Stimulated activated effector memory CD8-positive, alpha-beta T cell treated with anti-CD3 and anti-CD28 coated beads, Interleukin-12 subunit alpha, Interleukin-12 subunit beta, amount 100 ng/mL, for 72 hours (primary cell): ENCODE data around the gene NOA1.
A peak's percentile ranks its signal among the peaks of the same experiment; 100 is the strongest.

Experiments used
- ATAC-seq: fragments of 150-1000 bp; cut with Tn5 transposase; 2 replicates; pipeline ENCODE4 v1.10.0; 2021
- DNase-seq, 2 donors: peaks; one replicate each; pipeline ENCODE4 v3.0.0; 2021 to 2022; ENCODE audit warnings: low spot score in 2 of 2
- H3K27ac Mint-ChIP-seq: one replicate; pipeline ENCODE4 v1.8.0; 2022; ENCODE audit warnings: mild to moderate bottlenecking, mixed read lengths
- H3K36me3 Mint-ChIP-seq: one replicate; pipeline ENCODE4 v1.8.0; 2022; ENCODE audit warnings: mild to moderate bottlenecking, mixed read lengths
- H3K4me1 Mint-ChIP-seq: one replicate; pipeline ENCODE4 v1.8.0; 2022; ENCODE audit warnings: mixed read lengths
- H3K4me3 Mint-ChIP-seq: one replicate; pipeline ENCODE4 v1.8.0; 2022; ENCODE audit warnings: mild to moderate bottlenecking, mixed read lengths
- H3K9me3 Mint-ChIP-seq: one replicate; pipeline ENCODE4 v1.8.0; 2022; ENCODE audit warnings: mixed read lengths

NOA1 gene

DNA sequence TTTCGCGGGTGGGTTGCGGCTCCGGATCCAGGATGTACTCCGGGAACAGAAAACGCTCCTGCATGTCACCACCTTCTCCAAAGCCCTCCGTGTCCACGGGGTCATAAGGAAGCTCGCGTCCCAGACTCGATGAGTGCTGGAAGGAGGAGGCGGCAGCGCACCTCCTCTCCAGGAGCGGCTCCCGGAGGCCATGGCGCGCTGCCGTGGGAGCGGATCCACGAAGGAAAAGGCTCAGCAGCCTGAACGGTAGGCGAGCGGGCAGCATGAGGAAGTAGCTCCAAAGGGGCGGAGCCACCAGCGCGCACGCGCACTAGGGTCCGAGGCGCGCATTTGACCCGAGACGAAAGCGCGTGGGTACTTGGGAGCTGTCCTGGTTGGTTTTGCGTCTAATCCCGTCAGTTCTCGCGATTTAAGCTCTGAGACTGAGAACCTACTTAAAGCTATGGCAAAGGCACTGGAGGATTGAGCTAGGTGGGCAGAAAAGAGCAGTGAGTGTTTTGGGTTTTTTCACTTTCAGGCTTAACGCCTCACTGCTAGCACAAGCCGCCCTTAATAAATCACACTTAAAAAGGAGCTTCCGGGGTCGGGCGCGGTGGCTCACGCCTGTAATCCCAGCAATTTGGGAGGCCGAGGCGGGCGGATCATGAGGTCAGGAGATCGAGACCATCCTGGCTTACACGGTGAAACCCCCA lies at the start of gene NOA1:
TSS of gene NOA1 (minus strand) at position 286 of the 692 bp plus-strand sequence. CDS start at position 265, 21 bp downstream.
- Mint-ChIP-seq H3K27ac (peak within 1 kb of the TSS; percentile 99), H3K4me3 (peak within 1 kb of the TSS; percentile 99), H3K36me3 (peaks cover 89% of the 10 kb centered on the region), H3K4me1 (peaks cover 52% of the 10 kb centered on the region), H3K9me3 (peaks cover 2% of the 10 kb centered on the region)
- DNase-seq (peak; percentile 98 to 99), ATAC-seq (peak; percentile 91)

GRCh38 chr4:57023104-57023503 lies 45.7 kb upstream of the NOA1 start:
- Mint-ChIP-seq H3K4me3 (no peak overlapping the region), H3K27ac (no peak overlapping the region), H3K9me3 (no peaks in the 10 kb centered on the region), H3K36me3 (peaks cover 100% of the 10 kb centered on the region), H3K4me1 (peaks cover 5% of the 10 kb centered on the region)
- no peak for ATAC-seq
- DNase-seq = no peak

GRCh38 chr4:57020467-57021101 lies 43.2 kb upstream of the NOA1 start:
- no peak overlapping the region for H3K4me3 Mint-ChIP-seq
- peak overlapping the region; percentile 60 for H3K27ac Mint-ChIP-seq
- no peaks in the 10 kb centered on the region for H3K9me3 Mint-ChIP-seq
- ATAC-seq (no peak), DNase-seq (no peak)
- peaks cover 100% of the 10 kb centered on the region for H3K36me3 Mint-ChIP-seq
- peaks cover 11% of the 10 kb centered on the region for H3K4me1 Mint-ChIP-seq

DNA sequence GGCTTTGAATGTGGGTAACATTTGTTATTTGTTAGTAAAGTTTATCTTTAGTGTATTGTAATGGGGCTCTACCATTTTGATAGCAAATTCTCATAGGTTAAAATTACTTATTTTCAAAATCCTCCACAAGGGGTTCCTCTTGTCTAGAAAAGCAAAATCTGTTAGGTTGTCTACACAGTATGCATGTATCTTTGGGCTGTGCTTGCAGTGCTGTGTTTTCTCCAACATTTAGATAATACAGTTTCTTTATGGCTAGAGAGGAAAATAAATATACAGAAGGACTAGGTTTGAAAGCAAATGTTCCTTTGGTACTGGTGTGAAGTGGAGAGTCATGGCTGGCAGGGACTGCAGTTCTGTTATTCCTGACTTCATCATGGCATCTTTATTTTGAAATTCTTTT lies 41.6 kb upstream of the NOA1 start:
- Mint-ChIP-seq H3K36me3 (peaks cover 100% of the 10 kb centered on the region), H3K4me3 (no peak overlapping the region)

DNA sequence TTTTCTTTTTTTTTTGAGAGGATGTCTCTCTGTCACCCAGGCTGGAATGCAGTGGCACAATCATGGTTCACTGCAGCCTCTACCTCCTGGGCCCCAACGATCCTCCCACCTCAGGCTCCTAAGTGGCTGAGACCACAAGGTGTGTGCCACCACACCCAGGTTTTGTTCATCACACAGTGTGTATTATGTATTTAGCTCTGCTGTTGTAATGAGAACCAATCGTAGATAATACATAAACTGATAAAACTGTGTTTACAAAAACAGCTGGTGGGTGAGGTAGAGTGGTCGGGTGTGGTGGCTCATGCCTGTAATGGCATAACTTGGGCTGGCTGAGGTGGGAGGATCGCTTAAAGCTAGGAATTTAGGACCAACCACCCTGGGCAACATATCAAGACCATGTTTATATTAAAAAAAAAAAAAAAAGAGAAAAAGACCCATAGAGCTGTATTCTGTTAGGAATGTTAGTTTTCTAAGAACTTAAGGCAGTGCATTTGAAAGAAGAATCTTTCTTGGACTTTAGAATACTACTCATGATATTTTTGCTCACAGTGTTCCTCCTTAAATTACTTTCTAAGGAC lies 36.2 kb upstream of the NOA1 start:
- Mint-ChIP-seq H3K27ac (no peak overlapping the region), H3K4me3 (no peak overlapping the region), H3K9me3 (no peaks in the 10 kb centered on the region), H3K36me3 (peaks cover 100% of the 10 kb centered on the region), H3K4me1 (peaks cover 20% of the 10 kb centered on the region)
- ATAC-seq (no peak), DNase-seq (no peak)

More for the DNA sequence above, 41.6 kb upstream of the NOA1 start:
- no peak for ATAC-seq
- H3K4me1 Mint-ChIP-seq = peaks cover 11% of the 10 kb centered on the region
- no peak for DNase-seq
- no peaks in the 10 kb centered on the region for H3K9me3 Mint-ChIP-seq
- no peak overlapping the region for H3K27ac Mint-ChIP-seq

DNA sequence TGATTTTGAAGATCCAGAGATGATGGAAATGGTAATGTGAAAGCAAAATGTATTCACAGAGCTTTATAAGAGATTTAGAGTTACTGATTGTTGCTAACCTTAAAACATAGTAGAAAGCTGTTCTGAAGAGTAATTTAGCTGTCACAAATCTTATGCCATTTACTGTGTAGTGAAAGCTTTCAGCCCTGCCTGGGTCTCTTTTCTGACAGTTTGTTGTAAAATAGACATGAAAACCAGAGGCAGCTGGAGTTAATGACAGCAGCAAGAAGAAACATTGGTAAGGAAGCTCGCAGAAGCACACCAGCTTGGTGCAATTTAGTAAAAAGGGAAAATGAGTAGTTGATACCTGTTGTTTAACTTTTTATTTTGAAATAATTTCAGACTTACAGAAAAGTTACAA lies 22.3 kb upstream of the NOA1 start:
- Mint-ChIP-seq H3K36me3 (peaks cover 100% of the 10 kb centered on the region), H3K4me3 (no peak overlapping the region), H3K9me3 (no peaks in the 10 kb centered on the region), H3K27ac (no peak overlapping the region), H3K4me1 (peaks cover 7% of the 10 kb centered on the region)
- DNase-seq (no peak), ATAC-seq (no peak)

GRCh38 chr4:56995525-56995924 lies 18.1 kb upstream of the NOA1 start:
- DNase-seq = no peak
- Mint-ChIP-seq H3K9me3 (no peaks in the 10 kb centered on the region), H3K4me3 (no peak overlapping the region), H3K27ac (no peak overlapping the region), H3K36me3 (peaks cover 100% of the 10 kb centered on the region), H3K4me1 (peaks cover 17% of the 10 kb centered on the region)
- no peak for ATAC-seq

- Mint-ChIP-seq H3K36me3 (peaks cover 100% of the 10 kb centered on the region), H3K27ac (peak overlapping the region; percentile 14), H3K4me1 (peaks cover 24% of the 10 kb centered on the region), H3K4me3 (no peak overlapping the region), H3K9me3 (no peaks in the 10 kb centered on the region)
- DNase-seq = no peak
- ATAC-seq = no peak
Measured at GRCh38 chr4:56990109-56990905, 12.9 kb upstream of the NOA1 start.

- H3K36me3 Mint-ChIP-seq = peaks cover 97% of the 10 kb centered on the region
- H3K4me3 Mint-ChIP-seq = no peak overlapping the region
- H3K27ac Mint-ChIP-seq = no peak overlapping the region
- H3K9me3 Mint-ChIP-seq = no peaks in the 10 kb centered on the region
- DNase-seq (no peak), ATAC-seq (no peak)
- H3K4me1 Mint-ChIP-seq = peaks cover 48% of the 10 kb centered on the region
Measured at GRCh38 chr4:56986952-56987351, 9.5 kb upstream of the NOA1 start.

- H3K9me3 Mint-ChIP-seq = no peaks in the 10 kb centered on the region
- DNase-seq = no peak
- peaks cover 97% of the 10 kb centered on the region for H3K36me3 Mint-ChIP-seq
- H3K4me3 Mint-ChIP-seq = no peak overlapping the region
- H3K4me1 Mint-ChIP-seq = peaks cover 51% of the 10 kb centered on the region
- no peak for ATAC-seq
- H3K27ac Mint-ChIP-seq = no peak overlapping the region
Measured at GRCh38 chr4:56986192-56986591, 8.8 kb upstream of the NOA1 start.

GRCh38 chr4:56981795-56982201 lies 4.4 kb upstream of the NOA1 start:
- Mint-ChIP-seq H3K4me3 (peak overlapping the region; percentile 99), H3K9me3 (no peaks in the 10 kb centered on the region), H3K27ac (peak overlapping the region; percentile 10), H3K4me1 (peaks cover 52% of the 10 kb centered on the region), H3K36me3 (peaks cover 94% of the 10 kb centered on the region)
- ATAC-seq (no peak), DNase-seq (no peak)

- ATAC-seq (peak; percentile 23), DNase-seq (peak in 1 of 2 donors; percentile 62)
- Mint-ChIP-seq H3K36me3 (peaks cover 88% of the 10 kb centered on the region), H3K4me3 (peak overlapping the region; percentile 99), H3K9me3 (no peaks in the 10 kb centered on the region), H3K27ac (peak overlapping the region; percentile 99), H3K4me1 (peaks cover 57% of the 10 kb centered on the region)
Measured at GRCh38 chr4:56979421-56980072, 2.1 kb upstream of the NOA1 start.

DNA sequence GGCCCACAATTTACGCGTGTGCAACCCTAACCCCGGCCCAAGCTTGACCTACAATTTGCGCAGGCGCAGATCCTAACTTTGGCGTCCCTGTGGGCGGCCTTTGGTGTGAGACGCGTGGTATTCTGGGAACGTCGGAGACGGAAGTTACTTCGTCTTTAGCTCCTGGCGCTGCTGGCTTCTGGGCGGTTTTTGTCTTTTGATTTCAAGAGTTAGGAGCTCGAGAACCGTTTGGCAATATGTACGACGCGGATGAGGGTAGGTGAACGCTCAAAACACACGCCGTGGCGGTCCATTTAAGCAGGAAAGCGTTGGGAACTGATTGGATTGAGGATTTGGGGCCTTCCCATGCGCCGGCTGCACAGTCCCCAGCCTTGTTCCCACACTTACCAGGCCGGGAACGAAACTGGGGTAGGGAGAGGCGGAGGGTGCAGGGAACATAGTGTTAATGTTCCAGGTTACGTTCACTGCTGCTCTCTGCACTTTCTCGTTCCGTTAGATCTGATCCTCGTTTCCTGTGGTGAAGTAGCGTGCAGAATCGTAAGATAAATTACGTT lies 1.4 kb upstream of the NOA1 start, which contains the start of gene POLR2B:
TSS of gene POLR2B (plus strand) at position 147 of the 554 bp plus-strand sequence. CDS start at position 237, 90 bp downstream.
- Mint-ChIP-seq H3K9me3 (peaks cover under 1% of the 10 kb centered on the region), H3K36me3 (peaks cover 88% of the 10 kb centered on the region), H3K27ac (peak within 1 kb of the TSS; percentile 99), H3K4me1 (peaks cover 55% of the 10 kb centered on the region), H3K4me3 (peak within 1 kb of the TSS; percentile 99)
- DNase-seq (peak; percentile 77 to 94), ATAC-seq (peak; percentile 65)

- Mint-ChIP-seq H3K36me3 (peaks cover 89% of the 10 kb centered on the region), H3K9me3 (peaks cover 4% of the 10 kb centered on the region), H3K4me1 (peaks cover 53% of the 10 kb centered on the region), H3K27ac (peak overlapping the region; percentile 99), H3K4me3 (peak overlapping the region; percentile 99)
- no peak for DNase-seq
- ATAC-seq = peak; percentile 53
Measured at GRCh38 chr4:56976837-56977320, 527 bp downstream of the NOA1 start.
